ENCODE results near the gene SP3.

SP3 gene

GRCh38 chr2:173909846-173910245, 55.3 kb downstream of the SP3 start:
- H3K4me3 ChIP-seq (ENCODE audit: low read depth, low read length) = no peak overlapping the region
- no peak for DNase-seq (ENCODE audit: low read depth)
- no peak for TF ChIP-seq POLR2A (IDR thresholded peaks at IDR 0.05; ENCODE audit: extremely low read depth, insufficient read length)
- TF ChIP-seq CTCF (IDR thresholded peaks at IDR 0.05; ENCODE audit: low read depth, low read length) = no peak
- no peak for TF ChIP-seq MAX (IDR thresholded peaks at IDR 0.05; ENCODE audit: low read depth, low read length)
- TF ChIP-seq MYC (IDR thresholded peaks at IDR 0.05; ENCODE audit: low read depth, low read length) = no peak

- TF ChIP-seq MYC (IDR thresholded peaks at IDR 0.05; ENCODE audit: low read depth, low read length) = no peak
- TF ChIP-seq MAX (IDR thresholded peaks at IDR 0.05; ENCODE audit: low read depth, low read length) = no peak
- TF ChIP-seq CTCF (IDR thresholded peaks at IDR 0.05; ENCODE audit: low read depth, low read length) = no peak
- DNase-seq (ENCODE audit: low read depth) = no peak
- no peak overlapping the region for H3K4me3 ChIP-seq (ENCODE audit: low read depth, low read length)
Measured at GRCh38 chr2:173906626-173907025, 58.5 kb downstream of the SP3 start.

GRCh38 chr2:173903601-173904394, 61.4 kb downstream of the SP3 start:
- TF ChIP-seq MAX (IDR thresholded peaks at IDR 0.05; ENCODE audit: low read depth, low read length) (no peak), POLR2A (IDR thresholded peaks at IDR 0.05; ENCODE audit: extremely low read depth, insufficient read length) (no peak), CTCF (IDR thresholded peaks at IDR 0.05; ENCODE audit: low read depth, low read length) (no peak), MYC (IDR thresholded peaks at IDR 0.05; ENCODE audit: low read depth, low read length) (no peak)
- no peak overlapping the region for H3K4me3 ChIP-seq (ENCODE audit: low read depth, low read length)
- peak; percentile 9 for DNase-seq (ENCODE audit: low read depth)

GRCh38 chr2:173898996-173899395, 66.2 kb downstream of the SP3 start:
- no peak for TF ChIP-seq CTCF (IDR thresholded peaks at IDR 0.05; ENCODE audit: low read depth, low read length)
- no peak for TF ChIP-seq MYC (IDR thresholded peaks at IDR 0.05; ENCODE audit: low read depth, low read length)
- DNase-seq (ENCODE audit: low read depth) = no peak
- no peak overlapping the region for H3K4me3 ChIP-seq (ENCODE audit: low read depth, low read length)

GRCh38 chr2:173898178-173898668, 67.0 kb downstream of the SP3 start:
- no peak overlapping the region for H3K4me3 ChIP-seq (ENCODE audit: low read depth, low read length)
- peak; percentile 54 for DNase-seq (ENCODE audit: low read depth)

More at GRCh38 chr2:173898178-173898668, 67.0 kb downstream of the SP3 start:
- no peak for TF ChIP-seq MAX (IDR thresholded peaks at IDR 0.05; ENCODE audit: low read depth, low read length)
- no peak for TF ChIP-seq CTCF (IDR thresholded peaks at IDR 0.05; ENCODE audit: low read depth, low read length)
- no peak for TF ChIP-seq POLR2A (IDR thresholded peaks at IDR 0.05; ENCODE audit: extremely low read depth, insufficient read length)
- TF ChIP-seq MYC (IDR thresholded peaks at IDR 0.05; ENCODE audit: low read depth, low read length) = no peak
